HCT116 (cell line): ENCODE results near the gene ZWILCH. TPM values are rescaled to one million over a fixed set of nuclear protein-coding genes. Genes with fewer than 3 reads are reported as not detected.
A peak's percentile ranks its signal among the peaks of the same experiment; 100 is the strongest.

ENCODE experiments used
- ATAC-seq: fragments of 200-7000 bp; cut with Tn5 transposase; 2 replicates; pipeline ENCODE4 v1.9.1; 2020; ENCODE audit warnings: mild to moderate bottlenecking, moderate library complexity
- BruUV-seq: library from RNA; stranded (reverse); fragments of 400-500 nt; replicated peaks from 2 replicates; lab custom pipeline; 2021; lab: Mats Ljungman, UMichigan
- CTCF ChIA-PET: fragments of 300-600 bp; sonication (Branson Sonifier 250); formaldehyde crosslinking; loops from one replicate; lab custom pipeline; 2021; ENCODE audit warnings: antibody characterized with exemption; lab: Charles Lee
- POLR2A ChIA-PET: fragments of 300-600, 350-600 bp; sonication (Branson Sonifier 250); formaldehyde crosslinking; loops from one replicate; lab custom pipeline; 2021; ENCODE audit warnings: antibody characterized with exemption; lab: Charles Lee
- RAD21 ChIA-PET, 2 experiments: fragments of 300-600 bp; sonication (Branson Sonifier 250); formaldehyde crosslinking; loops; one replicate each; lab custom pipeline; 2023; ENCODE audit warnings: low total read pairs in 2 of 2; ENCODE audit not compliant: uncharacterized antibody in 2 of 2, unreplicated experiment in 2 of 2, low non-redundant PET in 1 of 2; lab: Charles Lee
- DNase-seq: peaks from one replicate; pipeline ENCODE4 v3.0.0-alpha.2; 2010; ENCODE audit warnings: low read depth, low spot score
- H2AFZ ChIP-seq: fragments of 200-600 bp; shearing (Covaris generic), sonication (generic); 2 replicates; pipeline ENCODE4 v1.6.1; 2017; ENCODE audit warnings: low read depth, mixed run types, mixed read lengths, antibody characterized with exemption, low read length; ENCODE audit not compliant: poor library complexity, severe bottlenecking
- H3K27ac ChIP-seq: 2 replicates; pipeline ENCODE4 v1.5.1; 2012; ENCODE audit warnings: low read depth, low read length
- H3K27me3 ChIP-seq: fragments of 200-600 bp; sonication (generic); 2 replicates; pipeline ENCODE4 v1.6.1; 2016; ENCODE audit warnings: mixed run types, low read length, mixed read lengths; ENCODE audit not compliant: insufficient read depth
- H3K36me3 ChIP-seq, 2 experiments: fragments of 200-500 bp in 1 of 2; fragments of 200-600 bp in 1 of 2; sonication (Bioruptor generic) in 1 of 2; sonication (generic) in 1 of 2; 2 replicates each; pipeline versions ENCODE4 v1.5.1 to v1.6.1; 2014 to 2016; ENCODE audit warnings: low read length in 2 of 2, inconsistent platforms in 1 of 2, mixed read lengths in 1 of 2, mixed run types in 1 of 2; ENCODE audit not compliant: insufficient read depth in 2 of 2, control insufficient read depth in 1 of 2
- H3K4me1 ChIP-seq, 2 experiments: fragments of 200-600 bp in 1 of 2; sonication (generic) in 1 of 2; 2 replicates each; pipeline versions ENCODE4 v1.5.1 to v1.6.1; 2012 to 2017; ENCODE audit warnings: low read length in 2 of 2, inconsistent platforms in 1 of 2, mild to moderate bottlenecking in 1 of 2, mixed read lengths in 1 of 2, mixed run types in 1 of 2, moderate library complexity in 1 of 2; ENCODE audit not compliant: insufficient read depth in 2 of 2, control insufficient read depth in 1 of 2
- H3K4me2 ChIP-seq: fragments of 200-600 bp; sonication (generic); 2 replicates; pipeline ENCODE4 v1.6.1; 2017; ENCODE audit warnings: mixed run types, low read length, mixed read lengths
- H3K4me3 ChIP-seq, 2 experiments: fragments of 200-600 bp in 1 of 2; sonication (generic) in 1 of 2; replicated peaks in 1 of 2; 2 replicates each; pipeline ENCODE4 v1.5.1; 2011 to 2016; ENCODE audit warnings: low read length in 2 of 2, control low read depth in 1 of 2, low read depth in 1 of 2, mild to moderate bottlenecking in 1 of 2, mixed read lengths in 1 of 2, mixed run types in 1 of 2
- H3K79me2 ChIP-seq: fragments of 200-600 bp; sonication (generic); 2 replicates; pipeline ENCODE4 v1.6.1; 2017; ENCODE audit warnings: mild to moderate bottlenecking, mixed run types, low read length, moderate library complexity, mixed read lengths; ENCODE audit not compliant: insufficient read depth
- H3K9ac ChIP-seq: fragments of 200-600 bp; sonication (generic); 2 replicates; pipeline ENCODE4 v1.6.1; 2016; ENCODE audit warnings: low read length, mixed read lengths
- H3K9me2 ChIP-seq: fragments of 200-600 bp; sonication (generic), shearing (Covaris generic); 2 replicates; pipeline ENCODE4 v1.6.1; 2017; ENCODE audit warnings: mixed run types, mild to moderate bottlenecking, moderate library complexity; ENCODE audit not compliant: insufficient read depth
- H3K9me3 ChIP-seq, 2 experiments: fragments of 200-500 bp in 1 of 2; fragments of 200-600 bp in 1 of 2; sonication (Bioruptor generic) in 1 of 2; sonication (generic) in 1 of 2; 2 replicates each; pipeline ENCODE4 v1.6.1; 2014 to 2017; ENCODE audit warnings: low read length in 2 of 2, mixed read lengths in 2 of 2, inconsistent platforms in 1 of 2, low read depth in 1 of 2, mild to moderate bottlenecking in 1 of 2, mixed run types in 1 of 2, moderate library complexity in 1 of 2; ENCODE audit not compliant: control insufficient read depth in 1 of 2, insufficient read depth in 1 of 2
- H4K20me1 ChIP-seq: fragments of 200-600 bp; sonication (generic), shearing (Covaris generic); 2 replicates; pipeline ENCODE4 v1.6.1; 2017; ENCODE audit warnings: mixed run types, mild to moderate bottlenecking, moderate library complexity; ENCODE audit not compliant: insufficient read depth
- CBX3 ChIP-seq: IDR thresholded peaks from 2 replicates; pipeline ENCODE4 v1.6.1; 2012; ENCODE audit warnings: low read depth
- CEBPB ChIP-seq: IDR thresholded peaks from 2 replicates; pipeline ENCODE4 v1.6.1; 2012; ENCODE audit warnings: low read depth
- EGR1 ChIP-seq: IDR thresholded peaks from 2 replicates; pipeline ENCODE4 v1.6.1; 2012; ENCODE audit warnings: low read depth
- POLR2AphosphoS5 ChIP-seq: IDR thresholded peaks from 2 replicates; pipeline ENCODE4 v1.6.1; 2011; ENCODE audit warnings: mild to moderate bottlenecking, low read depth, low read length, moderate library complexity
- RAD21 ChIP-seq: IDR thresholded peaks from 2 replicates; pipeline ENCODE4 v1.6.1; 2012; ENCODE audit warnings: low read depth, mild to moderate bottlenecking
- SIN3A ChIP-seq: IDR thresholded peaks from 2 replicates; pipeline ENCODE4 v1.6.1; 2012; ENCODE audit warnings: low read depth
- SRF ChIP-seq: IDR thresholded peaks from 2 replicates; pipeline ENCODE4 v1.6.1; 2012; ENCODE audit warnings: low read depth
- TCF7L2 ChIP-seq: IDR thresholded peaks from 2 replicates; pipeline ENCODE4 v1.7.0; 2011; ENCODE audit warnings: borderline replicate concordance, inconsistent platforms; ENCODE audit not compliant: insufficient read depth, insufficient read length; ENCODE audit errors: extremely low read depth
- YY1 ChIP-seq: IDR thresholded peaks from 2 replicates; pipeline ENCODE4 v1.6.1; 2011; ENCODE audit warnings: low read length, low read depth, moderate library complexity, mild to moderate bottlenecking; ENCODE audit not compliant: insufficient replicate concordance; ENCODE audit errors: extremely low read depth
- ZFX ChIP-seq: fragments of 450-650 bp; IDR thresholded peaks from 2 replicates; pipeline ENCODE4 v1.6.1; 2017
- ZNF274 ChIP-seq: fragments of 200-500 bp; sonication (Bioruptor generic); IDR thresholded peaks from 2 replicates; pipeline ENCODE4 v1.6.1; 2014; ENCODE audit warnings: mild to moderate bottlenecking, low read depth, low read length, inconsistent platforms
- intact Hi-C: fragments of 100-400 bp; cut with micrococcal nuclease; formaldehyde crosslinking; loops from 2 replicates; pipeline ENCODE4 v1.10.0; 2022
- total RNA-seq: library from RNA; stranded (reverse); gene quantifications from one replicate; pipeline ENCODE4 v1.2.1, GENCODE V29; 2021; ENCODE audit not compliant: unreplicated experiment
- TF ChIP-seq, protein P1 (sequence below): IDR thresholded peaks from 2 replicates; pipeline ENCODE4 v1.6.1; 2012

ZWILCH gene
- total RNA-seq, 1 experiment from 2014 or later, result 25.8 TPM

DNA sequence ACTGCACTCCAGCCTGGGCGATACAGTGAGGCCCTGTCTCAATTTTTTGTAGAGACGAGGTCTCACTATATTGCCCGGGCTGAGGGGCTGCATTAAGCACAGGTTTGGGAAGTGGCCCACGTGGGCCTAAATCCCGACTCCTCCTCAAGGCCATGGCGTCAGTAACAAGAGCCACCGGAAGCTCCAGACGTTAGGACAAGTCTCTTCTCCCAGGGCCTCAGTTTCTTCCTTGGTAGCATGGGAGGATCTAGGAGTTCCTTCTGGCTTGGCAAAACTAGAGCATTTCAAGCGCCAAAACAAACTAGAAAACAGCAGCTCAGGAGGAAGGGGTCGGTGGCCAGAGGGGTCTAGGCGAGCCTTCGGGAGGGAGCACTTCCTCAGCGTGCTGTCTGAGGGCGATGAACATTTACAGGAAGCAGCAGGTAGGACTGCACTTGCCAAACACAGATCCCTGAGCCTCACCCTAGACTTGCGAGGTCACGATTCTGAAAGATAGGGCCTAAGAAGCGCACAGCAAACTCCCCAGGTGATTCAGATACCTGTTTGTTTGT, 8.1 kb upstream of the ZWILCH start:
- DNase-seq (no peak), ATAC-seq (peak; percentile 29)
- no peaks in the 10 kb centered on the region for H3K27me3 ChIP-seq
- H3K79me2 ChIP-seq, result peaks cover 63% of the 10 kb centered on the region
- H4K20me1 ChIP-seq, result peaks cover 31% of the 10 kb centered on the region; the same call in 1 of the 2 replicates
- H3K4me3 ChIP-seq, result peak overlapping the region; percentile 92 to 95
- no TSS peak for BruUV-seq
- ChIA-PET CTCF (interaction anchor here (1.0 to 3.5 kb wide), 4 partner anchors 13 to 110 kb away, joined by 3 to 27 read pairs (median 4); partner anchors contain the start of genes LCTL and MAP2K1), POLR2A (interaction anchor here (2.9 kb wide), 1 partner anchor 110 kb away, joined by 12 read pairs; the partner anchor contains the start of gene MAP2K1), RAD21 (no interaction called here)
- peak overlapping the region; percentile 79 for H3K27ac ChIP-seq
- H3K9me2 ChIP-seq, result no peaks in the 10 kb centered on the region
- peak overlapping the region; percentile 94 for H3K9ac ChIP-seq
- H3K4me1 ChIP-seq, result peaks cover 3 to 21% of the 10 kb centered on the region in 2 experiments; a peak in 2 of 4 replicates
- H3K9me3 ChIP-seq, result no peaks in the 10 kb centered on the region
- H2AFZ ChIP-seq, result no peak overlapping the region
- TF ChIP-seq CBX3 (no peak), CEBPB (no peak), RAD21 (no peak), SIN3A (no peak; the same call in 1 of the 2 replicates), TCF7L2 (no peak), POLR2AphosphoS5 (no peak), ZFX (no peak; the same call in 1 of the 2 replicates), SRF (no peak), EGR1 (no peak), YY1 (no peak), ZNF274 (no peak)
- TF ChIP-seq, protein P1, sequence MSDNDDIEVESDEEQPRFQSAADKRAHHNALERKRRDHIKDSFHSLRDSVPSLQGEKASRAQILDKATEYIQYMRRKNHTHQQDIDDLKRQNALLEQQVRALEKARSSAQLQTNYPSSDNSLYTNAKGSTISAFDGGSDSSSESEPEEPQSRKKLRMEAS, result no peak
- H3K4me2 ChIP-seq, result peak overlapping the region; percentile 85
- intact Hi-C loops, result loop anchor here (5.0 kb wide), 1 partner anchor 140 kb away; the partner anchor contains the start of gene TIPIN
- peaks cover 51 to 58% of the 10 kb centered on the region in 2 experiments for H3K36me3 ChIP-seq
